Retinal pigment epithelial cell (primary cell): ENCODE data around the gene GPR32.
"Not testable (repeated sequence)": the region's sequence is repeated elsewhere in the genome, so short reads cannot be mapped to it uniquely, and the experiment has no call there.

Experiments
- DNase-seq: peaks from one replicate; pipeline ENCODE4 v3.0.0-alpha.2; 2010; ENCODE audit warnings: low read depth
- H3K4me3 ChIP-seq: 2 replicates; pipeline ENCODE4 v1.5.1; 2011; ENCODE audit warnings: mild to moderate bottlenecking, low read length, control low read depth, moderate library complexity
- CTCF ChIP-seq: conservative IDR thresholded peaks from 2 replicates; pipeline ENCODE4 v1.5.1; 2011; ENCODE audit warnings: low read depth, low read length, control low read depth, inconsistent platforms

The GPR32 gene

GRCh38 chr19:50778906-50779430 lies 8.7 kb downstream of the GPR32 start:
- TF ChIP-seq CTCF: no peak
- no peak overlapping the region for H3K4me3 ChIP-seq
- no peak for DNase-seq

- no peak for DNase-seq
- no peak overlapping the region for H3K4me3 ChIP-seq
- TF ChIP-seq CTCF: no peak
These were observed 9.5 kb downstream of the GPR32 start for GRCh38 chr19:50779504-50780457.

- TF ChIP-seq CTCF: no peak
- H3K4me3 ChIP-seq: no peak overlapping the region
- DNase-seq: no peak
These were observed 10.6 kb downstream of the GPR32 start for GRCh38 chr19:50780753-50781435.

- DNase-seq: not testable (repeated sequence)
These were observed 13.5 kb downstream of the GPR32 start for GRCh38 chr19:50783848-50784152.

GRCh38 chr19:50784710-50785109 lies 14.4 kb downstream of the GPR32 start:
- TF ChIP-seq CTCF: no peak
- no peak for DNase-seq
- no peak overlapping the region for H3K4me3 ChIP-seq

More at GRCh38 chr19:50783848-50784152, 13.5 kb downstream of the GPR32 start:
- H3K4me3 ChIP-seq: not testable (repeated sequence)

GRCh38 chr19:50785329-50785728 lies 15.1 kb downstream of the GPR32 start:
- H3K4me3 ChIP-seq: no peak overlapping the region
- no peak for TF ChIP-seq CTCF
- DNase-seq: no peak

GRCh38 chr19:50790396-50790795 lies 20.1 kb downstream of the GPR32 start, which contains the start of gene ACP4:
Gene ACP4 (plus strand): TSS chr19:50790415. CDS start chr19:50790415, 0 bp downstream.
- no peak for TF ChIP-seq CTCF
- no peak for DNase-seq
- H3K4me3 ChIP-seq: no peak within 1 kb of the TSS
